ENCODE results near the gene DDX17.

Gene DDX17

GRCh38 chr22:38446018-38446601, 60.0 kb downstream of the DDX17 start:
- no peak for DNase-seq

- DNase-seq: no peak
Observed at GRCh38 chr22:38444783-38445182, 61.3 kb downstream of the DDX17 start.

GRCh38 chr22:38443628-38444521, 62.2 kb downstream of the DDX17 start:
- no peak for DNase-seq

- no peak for DNase-seq
Observed at GRCh38 chr22:38442967-38443627, 63.0 kb downstream of the DDX17 start.

DNA sequence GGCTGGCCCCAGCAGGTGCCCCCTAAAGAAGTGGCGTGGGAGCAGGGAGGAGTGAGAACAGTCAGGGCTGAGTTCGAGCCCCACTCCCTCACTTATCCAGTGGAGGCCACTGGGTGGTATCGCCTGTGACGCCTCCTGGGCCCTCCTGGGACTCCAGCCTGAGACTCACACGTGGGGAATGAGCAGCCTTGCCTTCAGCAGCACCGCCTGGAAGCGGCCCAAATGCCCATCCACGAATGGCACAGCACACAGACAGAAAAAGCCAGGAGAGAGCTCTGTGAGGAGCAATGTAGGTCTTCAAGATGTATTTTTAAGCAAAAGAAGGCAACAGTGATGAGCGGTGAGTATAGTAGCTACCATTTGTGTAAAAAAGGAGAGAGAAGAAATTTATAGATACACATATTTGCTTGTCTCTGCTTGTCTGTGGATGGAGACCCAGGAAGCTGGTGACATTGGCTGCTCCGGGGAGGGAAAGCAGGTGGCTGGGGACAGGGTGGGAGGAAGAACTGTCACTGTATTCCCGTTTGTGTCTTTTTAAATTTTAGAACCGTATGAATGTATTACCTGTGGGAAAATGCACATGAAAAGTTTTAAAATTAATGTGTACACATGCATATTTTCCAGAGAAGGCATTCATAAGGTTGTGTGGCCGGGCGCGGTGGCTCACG, 64.4 kb downstream of the DDX17 start:
- DNase-seq: no peak

DNA sequence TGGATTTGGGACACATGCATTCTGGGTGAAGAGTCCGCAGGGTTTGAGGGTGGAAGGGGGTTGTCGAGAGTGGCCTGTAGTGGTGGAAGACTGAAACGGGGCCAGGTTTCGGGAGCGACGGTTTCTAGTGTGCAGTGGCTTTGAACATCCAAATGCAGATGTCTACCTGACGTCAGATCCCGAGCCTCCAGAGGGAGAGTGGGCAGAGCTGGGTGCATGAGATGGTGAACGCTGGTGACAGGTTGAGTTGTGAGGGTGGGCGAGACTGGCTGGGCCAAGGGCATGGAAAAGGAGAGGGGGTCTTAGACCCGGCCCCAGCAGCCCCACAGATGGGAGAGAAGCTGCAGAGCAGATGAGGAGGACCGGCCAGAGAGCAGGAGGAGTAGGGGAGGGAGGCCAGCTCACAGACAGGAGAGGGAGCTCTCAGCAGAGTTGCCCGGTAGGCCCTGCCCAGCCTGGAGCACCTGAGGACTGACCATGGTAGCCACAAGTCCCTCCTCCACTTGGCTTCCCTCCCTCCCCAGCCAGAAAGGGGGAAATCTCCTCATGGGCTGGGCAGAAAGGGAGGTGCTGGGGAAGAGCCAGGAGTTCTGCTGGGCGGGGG, 65.3 kb downstream of the DDX17 start:
- no peak for DNase-seq

DNA sequence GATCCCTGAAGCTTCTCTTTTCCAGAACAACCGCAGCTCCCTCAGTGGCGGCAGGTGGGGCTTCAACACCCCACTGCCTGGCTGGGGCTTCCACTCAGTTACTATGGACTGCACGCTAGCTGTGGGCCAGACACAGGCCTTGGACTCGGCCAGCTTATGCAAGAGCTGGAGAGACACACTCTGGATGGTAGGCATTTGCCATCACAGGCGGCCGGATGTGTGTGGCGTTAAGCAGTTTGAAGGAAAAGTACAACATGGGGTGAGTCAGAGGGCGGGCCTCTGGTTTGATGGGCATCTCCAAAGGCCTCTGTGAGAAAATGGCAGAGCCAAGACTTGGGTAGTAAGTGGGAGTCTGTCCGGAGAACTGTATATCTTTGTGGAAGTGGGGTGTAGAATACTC, 68.7 kb downstream of the DDX17 start:
- DNase-seq: no peak

DNA sequence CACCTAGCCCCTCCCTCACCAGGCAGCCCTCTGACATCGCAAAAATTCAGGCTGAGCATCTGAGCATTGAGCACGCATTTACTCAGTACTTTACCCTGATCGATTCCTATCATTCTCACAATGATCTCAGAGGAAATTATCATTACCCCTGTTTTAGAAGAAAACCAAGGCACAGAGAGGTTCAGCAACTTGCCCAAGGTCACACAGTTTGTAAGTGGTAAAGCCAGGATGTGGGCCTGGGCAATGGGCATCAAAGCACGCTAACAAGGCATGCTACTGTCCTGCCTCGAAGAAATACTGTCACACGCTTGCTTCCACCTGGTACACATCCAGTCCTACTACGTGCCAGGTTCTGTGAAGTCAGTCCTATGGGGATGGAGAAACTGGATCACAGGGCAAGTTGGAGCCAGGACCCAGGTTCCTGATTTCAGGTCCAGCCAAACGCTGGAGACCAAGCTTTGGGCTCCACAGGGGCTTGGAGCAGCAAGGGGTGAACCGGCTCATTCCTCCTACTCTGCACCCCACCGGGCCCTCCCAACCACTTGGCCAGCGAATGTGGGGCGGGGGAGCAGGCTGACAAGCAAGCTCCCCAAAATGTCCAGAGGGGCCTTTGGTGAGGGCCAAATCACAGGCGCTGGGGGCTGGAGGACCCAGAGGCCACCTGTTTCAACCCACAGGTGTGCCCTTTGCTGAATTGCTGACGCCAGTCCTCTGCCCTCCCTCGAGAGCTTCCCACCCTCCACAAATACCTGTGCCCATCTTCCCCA, 69.3 kb downstream of the DDX17 start:
- no peak for DNase-seq

- DNase-seq: no peak
Observed at GRCh38 chr22:38435965-38436364, 70.1 kb downstream of the DDX17 start.

DNA sequence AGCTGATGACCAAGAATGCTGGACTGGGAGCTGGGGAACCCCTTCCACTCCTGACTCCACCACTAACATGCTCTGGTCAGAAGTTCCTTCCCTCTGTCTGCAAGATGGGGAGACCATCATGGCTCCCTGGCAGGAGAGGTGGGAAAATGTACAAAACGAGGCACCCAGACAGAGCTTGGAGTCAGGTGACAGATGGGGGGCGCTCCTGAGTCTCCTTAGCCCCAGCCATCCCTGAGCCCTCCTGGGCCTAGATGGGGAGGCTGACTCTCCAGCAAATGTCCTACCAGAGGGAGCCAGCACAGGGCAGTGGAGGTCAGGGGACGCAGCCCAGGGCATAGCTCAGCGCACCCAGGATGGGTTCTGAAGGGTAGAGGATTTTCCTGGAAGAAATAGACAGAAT, 71.1 kb downstream of the DDX17 start:
- DNase-seq: no peak

DNA sequence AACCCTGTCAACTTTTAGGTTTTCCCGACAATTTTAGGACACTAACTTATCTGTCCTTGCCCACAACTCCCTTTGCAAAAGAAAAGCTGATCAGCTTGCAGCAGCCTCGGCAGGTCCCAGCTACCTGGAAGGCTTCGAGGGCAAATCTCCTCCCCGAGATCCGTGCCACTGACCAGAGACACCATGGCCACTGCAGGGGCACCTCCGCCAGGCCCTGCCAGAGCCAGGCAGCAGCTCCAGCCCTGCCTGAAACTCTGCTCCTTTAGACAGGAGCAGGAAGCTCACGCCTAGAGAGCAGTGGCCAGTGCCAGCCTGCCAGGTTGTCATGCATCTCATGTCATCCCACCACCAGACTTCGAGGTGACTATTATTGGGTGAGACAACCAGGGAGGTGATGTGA, 72.2 kb downstream of the DDX17 start:
- no peak for DNase-seq
